Mesendoderm (in vitro differentiated cells): ENCODE measurements around the gene EVX1.
A peak's percentile ranks its signal among the peaks of the same experiment; 100 is the strongest.

ENCODE experiments used
- DNase-seq: peaks from one replicate; pipeline ENCODE4 v3.0.0; 2013
- H2AK5ac ChIP-seq: 2 replicates; pipeline ENCODE4 v1.6.1; 2013; ENCODE audit warnings: low read length, inconsistent platforms
- H2BK120ac ChIP-seq: 2 replicates; pipeline ENCODE4 v1.6.1; 2013; ENCODE audit warnings: low read depth, mild to moderate bottlenecking, low read length, moderate library complexity, mixed read lengths
- H2BK15ac ChIP-seq: replicated peaks from 2 replicates; pipeline ENCODE4 v1.6.1; 2013; ENCODE audit warnings: low read depth, mild to moderate bottlenecking, moderate library complexity
- H2BK5ac ChIP-seq: 2 replicates; pipeline ENCODE4 v1.6.1; 2013; ENCODE audit warnings: low read length, inconsistent platforms
- H3K18ac ChIP-seq: 2 replicates; pipeline ENCODE4 v1.6.1; 2013; ENCODE audit warnings: mild to moderate bottlenecking, low read length, mixed read lengths
- H3K23ac ChIP-seq: one replicate; pipeline ENCODE4 v1.6.1; 2013; ENCODE audit warnings: low read length
- H3K27ac ChIP-seq: 2 replicates; pipeline ENCODE4 v1.5.1; 2013; ENCODE audit warnings: low read depth, mild to moderate bottlenecking, inconsistent platforms, low read length, moderate library complexity
- H3K27me3 ChIP-seq: 2 replicates; pipeline ENCODE4 v1.6.1; 2013; ENCODE audit warnings: low read length, control low read depth, mild to moderate bottlenecking, inconsistent platforms; ENCODE audit not compliant: insufficient read depth, poor library complexity
- H3K36me3 ChIP-seq: 2 replicates; pipeline ENCODE4 v1.6.1; 2013; ENCODE audit warnings: low read length, inconsistent platforms; ENCODE audit not compliant: control insufficient read depth, insufficient read depth
- H3K4ac ChIP-seq: one replicate; pipeline ENCODE4 v1.6.1; 2013; ENCODE audit warnings: low read depth, mild to moderate bottlenecking, low read length, moderate library complexity
- H3K4me1 ChIP-seq: 2 replicates; pipeline ENCODE4 v1.6.1; 2013; ENCODE audit warnings: low read depth, low read length, inconsistent platforms; ENCODE audit not compliant: control insufficient read depth
- H3K4me2 ChIP-seq: 2 replicates; pipeline ENCODE4 v1.6.1; 2013; ENCODE audit warnings: low read length
- H3K4me3 ChIP-seq: 2 replicates; pipeline ENCODE4 v1.5.1; 2013; ENCODE audit warnings: mild to moderate bottlenecking, low read length
- H3K56ac ChIP-seq: one replicate; pipeline ENCODE4 v1.6.1; 2013; ENCODE audit warnings: low read length
- H3K79me1 ChIP-seq: 2 replicates; pipeline ENCODE4 v1.6.1; 2013; ENCODE audit warnings: low read length, inconsistent platforms
- H3K79me2 ChIP-seq: 2 replicates; pipeline ENCODE4 v1.6.1; 2013; ENCODE audit warnings: mild to moderate bottlenecking, low read length; ENCODE audit not compliant: control insufficient read depth, insufficient read depth
- H3K9ac ChIP-seq: 2 replicates; pipeline ENCODE4 v1.6.1; 2013; ENCODE audit warnings: low read length, inconsistent platforms
- H4K5ac ChIP-seq: one replicate; pipeline ENCODE4 v1.6.1; 2013; ENCODE audit warnings: low read length
- H4K8ac ChIP-seq: one replicate; pipeline ENCODE4 v1.6.1; 2013; ENCODE audit warnings: low read depth, mild to moderate bottlenecking, control low read depth, low read length, moderate library complexity
- WGBS: extraction: QIAGEN DNeasy Blood & Tissue Kit; methylation state at CpG from one replicate; pipeline ENCODE4 v1.1.7; 2013; ENCODE audit warnings: low lambda C conversion rate, missing lambda C conversion rate; ENCODE audit not compliant: insufficient coverage; ENCODE audit errors: extremely low coverage; 5-methylcytosine and 5-hydroxymethylcytosine counted together

EVX1 gene

GRCh38 chr7:27197137-27198042 is 45.2 kb upstream of the EVX1 start:
- Histone ChIP-seq H3K79me1 (no peaks in the 10 kb centered on the region), H3K9ac (no peak overlapping the region), H4K8ac (no peak overlapping the region), H3K4me1 (peaks cover 3% of the 10 kb centered on the region), H3K4me3 (no peak overlapping the region), H2BK15ac (no peak overlapping the region), H3K18ac (no peak overlapping the region), H2BK120ac (no peak overlapping the region), H3K4me2 (no peak overlapping the region), H3K36me3 (no peaks in the 10 kb centered on the region), H3K4ac (no peak overlapping the region), H3K27ac (no peak overlapping the region), H4K5ac (no peak overlapping the region), H3K27me3 (peaks cover 60% of the 10 kb centered on the region), H2AK5ac (no peak overlapping the region), H3K56ac (no peak overlapping the region), H3K23ac (no peak overlapping the region), H2BK5ac (no peak overlapping the region), H3K79me2 (no peaks in the 10 kb centered on the region)
- no CpG with 5 or more reads among the region's 18 CpGs for WGBS
- DNase-seq = no peak

- Histone ChIP-seq H3K27ac (no peak overlapping the region), H3K56ac (peak overlapping the region; percentile 22), H3K79me2 (no peaks in the 10 kb centered on the region), H4K5ac (no peak overlapping the region), H4K8ac (no peak overlapping the region), H3K4me1 (peaks cover 3% of the 10 kb centered on the region), H2BK5ac (no peak overlapping the region), H3K9ac (no peak overlapping the region), H3K36me3 (no peaks in the 10 kb centered on the region), H3K18ac (no peak overlapping the region), H3K4me2 (no peak overlapping the region), H3K4me3 (no peak overlapping the region), H2BK120ac (no peak overlapping the region), H3K23ac (no peak overlapping the region), H3K27me3 (peaks cover 58% of the 10 kb centered on the region), H2BK15ac (no peak overlapping the region), H3K4ac (no peak overlapping the region), H2AK5ac (no peak overlapping the region), H3K79me1 (no peaks in the 10 kb centered on the region)
- no CpG with 5 or more reads among the region's 29 CpGs for WGBS
- no peak for DNase-seq
Measured at GRCh38 chr7:27198138-27198841, 44.3 kb upstream of the EVX1 start.

- Histone ChIP-seq H3K36me3 (no peaks in the 10 kb centered on the region), H3K4me1 (peaks cover 3% of the 10 kb centered on the region), H3K27me3 (peaks cover 60% of the 10 kb centered on the region), H3K4me2 (peak overlapping the region; percentile 31), H3K79me1 (no peaks in the 10 kb centered on the region), H3K9ac (no peak overlapping the region), H2BK120ac (no peak overlapping the region), H2BK15ac (no peak overlapping the region), H2AK5ac (no peak overlapping the region), H4K5ac (no peak overlapping the region), H3K27ac (no peak overlapping the region), H3K4ac (no peak overlapping the region), H2BK5ac (no peak overlapping the region), H3K4me3 (no peak overlapping the region), H3K18ac (no peak overlapping the region), H3K56ac (peak overlapping the region; percentile 56), H3K79me2 (no peaks in the 10 kb centered on the region), H4K8ac (no peak overlapping the region), H3K23ac (no peak overlapping the region)
- DNase-seq = peak; percentile 68
- no CpG with 5 or more reads among the region's 93 CpGs for WGBS
Measured at GRCh38 chr7:27198871-27199801, 43.5 kb upstream of the EVX1 start.

GRCh38 chr7:27199849-27200760 is 42.5 kb upstream of the EVX1 start, which contains the start of gene HOXA13:
Gene HOXA13, minus strand, starts transcription at chr7:27200091. Its CDS starts 14 bp downstream, at chr7:27200077.
- Histone ChIP-seq H3K27me3 (peaks cover 69% of the 10 kb centered on the region), H3K4me2 (peak within 1 kb of the TSS; percentile 67), H3K18ac (no peak within 1 kb of the TSS), H3K79me1 (no peaks in the 10 kb centered on the region), H3K56ac (peak within 1 kb of the TSS; percentile 56), H3K36me3 (no peaks in the 10 kb centered on the region), H2AK5ac (no peak within 1 kb of the TSS), H3K4me1 (peaks cover 3% of the 10 kb centered on the region), H3K23ac (no peak within 1 kb of the TSS), H2BK120ac (no peak within 1 kb of the TSS), H4K5ac (no peak within 1 kb of the TSS), H2BK5ac (no peak within 1 kb of the TSS), H4K8ac (no peak within 1 kb of the TSS), H3K79me2 (no peaks in the 10 kb centered on the region), H3K9ac (peak within 1 kb of the TSS; percentile 13), H3K4ac (no peak within 1 kb of the TSS), H3K4me3 (no peak within 1 kb of the TSS), H2BK15ac (no peak within 1 kb of the TSS), H3K27ac (no peak within 1 kb of the TSS)
- WGBS = no CpG with 5 or more reads among the region's 99 CpGs
- DNase-seq = no peak
